Measurements from ENCODE around the gene CDPF1. TPM values are rescaled to one million over a fixed set of nuclear protein-coding genes. Genes with fewer than 3 reads are reported as not detected.
"Not testable (repeated sequence)": the region's sequence is repeated elsewhere in the genome, so short reads cannot be mapped to it uniquely, and the experiment has no call there.

The CDPF1 gene
- polyA plus RNA-seq, 3 donors: 13.4 to 15.9 (median 14.5) TPM

GRCh38 chr22:46287873-46288751, 38.0 kb upstream of the CDPF1 start:
- DNase-seq: no peak

GRCh38 chr22:46286941-46287872, 37.1 kb upstream of the CDPF1 start:
- DNase-seq: no peak

- no peak for DNase-seq
These were observed 35.9 kb upstream of the CDPF1 start for GRCh38 chr22:46286006-46286405.

GRCh38 chr22:46281866-46282678, 32.0 kb upstream of the CDPF1 start:
- no peak for DNase-seq

- no peak for DNase-seq
These were observed 31.0 kb upstream of the CDPF1 start for GRCh38 chr22:46280999-46281623.

GRCh38 chr22:46280063-46280817, 30.1 kb upstream of the CDPF1 start:
- no peak for DNase-seq

- no peak for DNase-seq
These were observed 28.9 kb upstream of the CDPF1 start for GRCh38 chr22:46278656-46279645.

GRCh38 chr22:46276563-46276962, 26.5 kb upstream of the CDPF1 start:
- DNase-seq: no peak

- no peak for DNase-seq
These were observed 25.5 kb upstream of the CDPF1 start for GRCh38 chr22:46275455-46276122.

- DNase-seq: no peak
These were observed 24.3 kb upstream of the CDPF1 start for GRCh38 chr22:46274381-46274780.

- no peak for DNase-seq
These were observed 23.5 kb upstream of the CDPF1 start for GRCh38 chr22:46273432-46274148.

- no peak for DNase-seq
These were observed 22.8 kb upstream of the CDPF1 start for GRCh38 chr22:46272762-46273431.

GRCh38 chr22:46272196-46272595, 22.1 kb upstream of the CDPF1 start:
- DNase-seq: no peak

- no peak for DNase-seq
These were observed 19.5 kb upstream of the CDPF1 start for GRCh38 chr22:46269564-46269963.

GRCh38 chr22:46267431-46268279, 17.6 kb upstream of the CDPF1 start, which contains the start of gene TTC38:
Gene TTC38, plus strand, starts transcription at chr22:46268008. Its CDS starts 32 bp downstream, at chr22:46268040.
- peak; percentile 88 for DNase-seq

- DNase-seq: not testable (repeated sequence)
These were observed 15.5 kb upstream of the CDPF1 start for GRCh38 chr22:46265627-46266026.

Measured in renal pelvis (tissue), 4 donors.